HL-60 (cell line): ENCODE results near the gene FBXO42.

Experiments
- CTCF ChIP-seq: IDR thresholded peaks from one replicate; pipeline ENCODE4 v1.5.1; 2011; ENCODE audit warnings: low read length, control low read depth, inconsistent platforms; ENCODE audit not compliant: insufficient read depth
- POLR2AphosphoS5 ChIP-seq: IDR thresholded peaks from 2 replicates; pipeline ENCODE4 v1.6.1; 2012; ENCODE audit warnings: low read depth

- no peak for TF ChIP-seq CTCF
- no peak for TF ChIP-seq POLR2AphosphoS5
These were observed 148.1 kb downstream of the FBXO42 start for GRCh38 chr1:16204216-16204615.
